ENCODE measurements around the gene LRP3.

Gene LRP3

GRCh38 chr19:33241091-33241529, 47.0 kb downstream of the LRP3 start:
- no peak for DNase-seq

DNA sequence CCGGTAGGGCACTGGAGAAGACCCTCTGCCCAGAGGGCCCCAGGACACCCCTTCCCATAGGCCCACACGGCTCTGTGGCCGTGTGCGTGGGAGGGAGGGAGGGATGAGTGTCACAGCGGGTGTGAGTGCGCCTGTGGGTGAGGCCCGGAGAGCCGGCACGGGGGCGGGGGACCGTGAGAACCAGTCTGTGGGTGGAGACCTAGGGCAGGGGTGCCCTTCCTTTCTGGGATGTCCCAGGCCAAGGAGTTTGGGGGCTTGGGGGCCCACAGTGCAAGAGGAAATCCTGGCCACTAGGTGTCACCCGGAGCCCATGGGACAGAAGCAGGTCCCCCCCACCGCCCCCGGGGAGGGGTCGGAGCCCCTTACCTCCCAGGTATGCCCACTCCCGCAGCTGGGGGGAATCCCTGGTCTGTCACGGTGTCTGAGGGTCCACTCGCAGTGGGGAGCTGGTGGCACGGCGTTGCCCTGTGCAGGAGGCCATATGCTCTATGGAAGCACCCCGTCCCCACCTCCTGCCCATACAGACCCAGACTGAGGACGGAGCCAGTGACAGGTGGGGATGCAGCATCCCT, 47.5 kb downstream of the LRP3 start:
- peak; percentile 38 for DNase-seq

DNA sequence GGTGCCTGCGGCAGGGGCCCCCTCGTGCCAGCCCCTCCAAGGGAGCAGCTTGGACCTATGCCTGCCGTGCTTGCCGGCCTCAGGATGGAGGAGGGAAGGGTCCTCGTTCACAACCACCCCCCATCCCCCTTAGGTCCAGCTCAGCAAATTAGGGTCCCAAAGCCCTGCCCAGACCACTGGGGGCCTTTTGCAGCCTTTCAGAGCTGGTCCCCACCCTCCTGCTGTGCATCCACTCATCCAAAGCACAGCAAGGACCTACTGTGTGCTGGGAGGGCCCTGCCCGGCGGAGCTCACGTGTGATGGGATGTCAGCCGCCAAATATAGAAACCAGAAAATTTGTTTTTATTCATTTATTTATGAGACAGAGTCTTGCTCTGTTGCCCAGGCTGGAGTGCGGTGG, 48.0 kb downstream of the LRP3 start:
- DNase-seq: no peak

- DNase-seq: no peak
Measured at GRCh38 chr19:33242911-33243310, 48.8 kb downstream of the LRP3 start.

DNA sequence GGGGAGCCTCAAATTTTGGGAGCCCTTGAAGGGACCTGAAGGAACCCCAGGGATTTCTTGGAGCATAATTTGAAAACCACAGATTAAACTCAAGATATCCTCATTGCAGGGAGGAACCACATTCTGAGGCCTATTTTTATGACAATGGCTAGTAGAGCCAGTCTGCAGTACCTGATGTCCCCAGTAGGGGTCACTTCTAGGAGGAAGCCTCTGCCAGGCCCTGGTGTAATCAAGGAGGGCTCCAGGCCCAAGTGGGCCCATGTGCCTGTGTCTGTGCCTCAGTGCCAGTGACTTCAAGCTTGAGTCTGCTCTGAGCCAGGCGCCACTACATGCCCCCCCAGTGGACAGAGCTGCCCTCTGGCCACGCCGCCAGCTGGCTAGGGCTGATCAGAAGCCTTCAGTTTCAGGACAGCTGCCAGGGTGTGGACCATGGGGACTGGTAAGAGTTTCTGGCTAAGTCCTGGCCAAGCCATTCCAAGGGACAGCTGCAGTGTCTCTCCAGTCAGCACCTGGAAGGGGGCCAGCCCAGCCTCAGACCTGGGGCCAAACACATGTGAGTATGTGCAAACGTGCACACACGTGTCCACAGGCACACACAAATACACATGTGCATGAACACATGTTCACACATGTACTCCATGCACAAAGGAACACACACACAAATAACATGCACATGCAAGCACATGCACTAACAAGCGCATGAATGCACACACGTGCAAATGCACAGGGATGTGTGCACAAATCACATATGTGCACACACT, 52.0 kb downstream of the LRP3 start:
- DNase-seq: no peak

- no peak for DNase-seq
Measured at GRCh38 chr19:33246709-33247440, 52.7 kb downstream of the LRP3 start.

DNA sequence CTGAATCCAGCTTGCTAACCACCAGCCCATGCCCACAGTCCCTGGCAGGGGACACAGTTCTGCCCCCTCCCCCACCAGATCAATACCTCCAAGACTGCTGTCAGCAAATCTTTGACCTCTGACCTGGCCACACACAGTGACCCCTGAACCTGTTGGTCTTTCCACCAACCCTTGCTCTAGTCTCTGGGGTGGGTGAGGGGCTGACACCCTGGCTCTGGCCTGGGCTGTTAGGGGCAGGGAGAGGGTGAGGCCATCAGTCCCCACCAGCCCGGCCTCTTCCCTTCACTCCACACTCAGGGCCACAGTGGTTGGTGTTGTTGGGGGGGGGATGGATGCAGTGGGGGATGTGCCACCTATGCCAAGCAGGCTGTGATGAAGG, 53.3 kb downstream of the LRP3 start:
- DNase-seq: no peak

- no peak for DNase-seq
Measured at GRCh38 chr19:33248104-33248503, 54.0 kb downstream of the LRP3 start.

DNA sequence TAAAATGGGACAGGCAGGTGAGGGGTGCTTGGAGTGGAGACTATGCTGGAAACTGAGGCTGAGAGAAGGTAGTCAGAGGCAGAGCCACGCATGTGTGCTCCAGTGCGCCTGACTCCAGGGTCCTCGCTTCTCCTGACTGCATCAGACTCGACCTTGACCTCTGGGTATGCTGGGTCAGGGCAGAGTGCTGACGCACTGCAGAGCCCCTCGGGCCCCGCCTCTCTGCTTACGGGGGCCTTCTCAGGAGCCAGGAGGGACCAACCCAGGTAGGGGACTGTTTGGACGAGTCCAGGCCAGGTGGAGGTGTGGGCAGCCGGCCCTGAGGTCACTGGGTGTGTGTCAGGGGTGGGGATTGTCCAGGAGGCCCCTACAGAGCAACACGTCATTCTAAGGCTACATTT, 54.4 kb downstream of the LRP3 start:
- no peak for DNase-seq

DNA sequence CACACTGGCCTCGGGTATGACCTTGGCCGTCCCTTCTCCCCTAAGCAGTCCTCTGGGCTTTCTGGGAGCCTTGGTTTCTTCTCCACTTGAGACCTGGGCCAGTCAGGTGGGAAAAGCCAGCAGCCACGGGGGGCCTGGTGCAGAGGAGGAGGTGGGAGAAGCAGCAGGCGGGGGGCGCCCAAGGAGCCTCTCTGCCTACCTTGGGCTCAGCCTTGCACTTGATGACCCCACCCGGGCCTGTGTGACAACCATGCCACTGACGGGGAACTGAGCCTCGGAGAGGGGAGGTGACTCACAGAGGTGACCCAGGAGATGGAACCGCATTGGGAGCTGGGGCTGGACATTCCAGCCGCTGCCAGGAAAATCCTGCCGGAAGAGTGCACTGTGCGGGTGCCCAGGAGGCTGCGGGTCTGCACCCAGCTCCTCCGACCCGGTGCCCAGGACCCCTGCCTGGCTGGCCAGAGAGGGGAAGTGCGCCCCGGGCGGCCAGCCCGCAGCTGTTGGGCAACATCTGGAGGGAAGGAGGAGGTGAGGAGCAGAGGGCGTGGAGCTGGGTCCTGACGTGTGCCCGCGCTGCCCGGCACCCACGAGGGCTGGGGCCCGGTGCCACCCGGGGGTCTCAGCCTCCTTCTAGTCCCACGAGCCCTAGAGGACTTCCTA, 55.0 kb downstream of the LRP3 start:
- DNase-seq: no peak

- DNase-seq: no peak
Measured at GRCh38 chr19:33249740-33250366, 55.7 kb downstream of the LRP3 start.

GRCh38 chr19:33250500-33250899, 56.4 kb downstream of the LRP3 start:
- no peak for DNase-seq

DNA sequence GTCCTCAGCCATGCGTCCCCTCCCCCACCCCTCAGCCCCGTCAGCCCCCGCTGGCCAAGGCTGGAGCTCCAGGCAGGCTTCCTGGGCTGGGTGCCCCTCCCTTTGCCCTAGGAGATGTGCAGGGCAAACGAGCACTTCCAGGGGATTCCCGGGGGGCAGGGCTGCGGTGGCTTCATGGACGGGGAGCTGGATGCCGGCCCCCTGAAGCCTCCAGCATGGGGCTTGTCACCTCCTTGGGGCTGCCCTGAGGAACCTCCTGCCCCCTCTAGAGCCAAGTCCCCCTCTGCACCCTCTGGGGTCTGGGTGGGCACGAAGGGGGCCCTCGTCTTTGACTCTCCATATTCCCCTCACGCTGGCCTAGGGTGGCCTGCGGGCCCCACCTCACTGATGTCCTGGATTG, 56.9 kb downstream of the LRP3 start:
- DNase-seq: no peak

GRCh38 chr19:33251526-33252090, 57.5 kb downstream of the LRP3 start:
- no peak for DNase-seq

GRCh38 chr19:33252418-33252962, 58.4 kb downstream of the LRP3 start:
- no peak for DNase-seq

DNA sequence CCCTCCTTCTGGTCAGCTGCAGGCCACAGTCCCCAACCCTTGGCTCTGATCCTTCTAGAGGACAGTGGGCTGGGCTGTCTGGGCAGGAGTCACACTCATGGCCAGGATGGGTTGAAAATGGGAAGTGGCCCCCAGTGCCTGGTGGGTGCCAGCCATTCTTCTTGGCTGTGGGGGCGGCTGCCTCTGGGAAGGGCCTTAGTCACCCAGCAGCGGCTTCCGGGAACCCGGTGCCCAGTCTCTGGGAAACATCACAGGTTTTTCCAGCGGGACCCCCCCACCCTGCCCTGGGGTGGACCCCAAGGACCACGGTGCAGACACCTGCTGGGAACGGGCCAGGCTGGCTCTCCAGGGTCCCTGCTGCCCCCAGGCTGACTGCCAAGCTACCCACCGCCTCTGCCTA, 58.8 kb downstream of the LRP3 start:
- no peak for DNase-seq

DNA sequence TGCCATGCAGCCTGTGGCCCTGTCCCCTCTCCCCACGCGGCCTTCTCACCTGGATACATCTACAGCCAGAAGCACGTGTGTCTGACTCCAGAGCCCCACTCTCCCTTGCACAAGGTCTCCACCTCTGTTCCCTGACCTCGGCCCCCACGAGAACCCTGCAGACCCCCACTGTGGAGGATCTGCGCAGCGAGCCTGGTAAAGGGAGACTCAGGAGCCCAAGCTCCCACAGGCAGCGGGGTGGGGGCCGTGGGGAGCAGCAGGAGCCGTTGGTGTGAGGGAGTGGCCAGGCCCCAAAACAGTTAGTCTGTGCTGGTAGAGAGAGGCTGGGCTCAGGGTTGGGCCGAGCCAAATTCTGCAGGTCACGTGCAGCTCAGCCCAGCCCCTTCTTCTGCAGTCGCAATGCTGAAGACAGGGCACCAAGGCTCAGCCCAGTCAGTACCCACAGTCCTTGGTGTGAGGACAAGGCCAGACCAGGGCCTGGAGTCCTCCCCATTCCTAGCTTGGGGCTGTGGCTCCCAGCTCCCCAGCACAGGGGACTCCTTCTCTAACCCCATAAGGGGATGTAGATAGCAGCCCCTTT, 60.2 kb downstream of the LRP3 start:
- no peak for DNase-seq

- DNase-seq: no peak
Measured at GRCh38 chr19:33255781-33256180, 61.7 kb downstream of the LRP3 start.

DNA sequence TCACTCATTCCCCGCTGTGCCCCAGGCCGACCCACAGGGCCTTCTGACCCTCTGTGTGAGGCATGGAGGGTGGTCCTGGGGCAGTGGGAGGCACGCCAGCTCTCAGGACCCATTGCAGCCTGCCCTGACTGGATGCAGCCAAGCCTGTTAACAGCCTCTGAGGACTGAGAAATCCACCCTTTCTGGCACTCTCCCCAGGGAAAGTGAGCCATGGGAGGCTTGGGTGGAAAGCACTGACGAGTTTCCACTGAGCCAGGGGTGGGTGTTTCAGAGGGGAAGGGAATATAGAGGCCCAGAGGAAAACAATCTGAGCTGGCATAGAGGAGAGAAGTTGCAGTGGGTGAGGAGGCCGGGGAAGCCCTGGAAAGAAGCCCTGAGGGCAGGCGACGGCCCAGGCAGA, 62.1 kb downstream of the LRP3 start:
- DNase-seq: no peak

- DNase-seq: no peak
Measured at GRCh38 chr19:33257828-33258227, 63.7 kb downstream of the LRP3 start.
